A549 (cell line): ENCODE results near the gene SPPL2C. TPM values are rescaled to one million over a fixed set of nuclear protein-coding genes. Genes with fewer than 3 reads are reported as not detected.

Experiments used
- ATAC-seq, 2 experiments: fragments of 200-7000 bp in 1 of 2; fragments of >200 bp in 1 of 2; cut with Nextera tagmentation in 1 of 2; cut with Tn5 transposase in 1 of 2; 3 replicates each; pipeline versions ENCODE4 v1.8.0 to v1.9.1; 2018 to 2020; ENCODE audit warnings: mild to moderate bottlenecking in 1 of 2, moderate library complexity in 1 of 2
- CTCF ChIA-PET: fragments of 300-600 bp; sonication (Branson Sonifier 250); formaldehyde crosslinking; extraction: SDS; loops from one replicate; lab custom pipeline; 2021; ENCODE audit warnings: antibody characterized with exemption, inconsistent platforms; lab: Yijun Ruan, JAX
- POLR2A ChIA-PET: fragments of 350-600 bp; formaldehyde crosslinking; extraction: SDS; loops from one replicate; lab custom pipeline; 2021; ENCODE audit warnings: antibody characterized with exemption, inconsistent platforms; lab: Yijun Ruan, JAX
- DNase-seq, 2 experiments: peaks; one replicate each; pipeline versions ENCODE4 v3.0.0 to v3.0.0-alpha.2; 2011 to 2016; ENCODE audit warnings: low read depth in 1 of 2, low spot score in 1 of 2
- FAIRE-seq: peaks from 2 replicates; lab custom pipeline; 2011; peaks lifted over from hg19 to GRCh38; lab: Jason Lieb, UNC
- H3K27ac ChIP-seq, 2 experiments: fragments of >200 bp; sonication (Bioruptor Twin); formaldehyde crosslinking; 3 replicates each; pipeline ENCODE4 v1.5.1; 2016 to 2017
- H3K4me1 ChIP-seq: fragments of >200 bp; sonication (Bioruptor Twin); formaldehyde crosslinking; 3 replicates; pipeline ENCODE4 v1.6.1; 2016
- H3K4me2 ChIP-seq: fragments of >200 bp; sonication (Bioruptor Twin); formaldehyde crosslinking; 3 replicates; pipeline ENCODE4 v1.6.1; 2016
- H3K4me3 ChIP-seq: fragments of >200 bp; sonication (Bioruptor Twin); formaldehyde crosslinking; 3 replicates; pipeline ENCODE4 v1.5.1; 2016
- H3K9me3 ChIP-seq: fragments of >200 bp; sonication (Bioruptor Twin); formaldehyde crosslinking; 3 replicates; pipeline ENCODE4 v1.6.1; 2016
- BHLHE40 ChIP-seq: IDR thresholded peaks from 2 replicates; pipeline ENCODE4 v1.6.1; 2012; ENCODE audit warnings: low read depth, low read length, inconsistent platforms
- CBX8 ChIP-seq: fragments of 200-600 bp; sonication (generic); IDR thresholded peaks from 2 replicates; pipeline ENCODE4 v1.6.1; 2016
- CEBPB ChIP-seq, 2 experiments: fragments of >200 bp in 1 of 2; sonication (Bioruptor Twin) in 1 of 2; formaldehyde crosslinking in 1 of 2; IDR thresholded peaks; 2 replicates each; pipeline ENCODE4 v1.6.1; 2012 to 2016
- CHD4 ChIP-seq: fragments of 200-600 bp; sonication (generic); IDR thresholded peaks from 2 replicates; pipeline ENCODE4 v1.6.1; 2016; ENCODE audit warnings: antibody characterized with exemption, mild to moderate bottlenecking, borderline replicate concordance
- ESRRA ChIP-seq: fragments of 150-350 bp; IDR thresholded peaks from 2 replicates; pipeline ENCODE4 v1.6.1; 2014; ENCODE audit warnings: mild to moderate bottlenecking, low read length, borderline replicate concordance
- FOSL2 ChIP-seq, 2 experiments: fragments of 450-650 bp in 1 of 2; fragments of >200 bp in 1 of 2; sonication (Bioruptor Twin) in 1 of 2; formaldehyde crosslinking; IDR thresholded peaks; 2 replicates each; pipeline versions ENCODE4 v1.5.0 to v1.6.1; 2016 to 2020; ENCODE audit warnings: mild to moderate bottlenecking in 1 of 2, moderate library complexity in 1 of 2
- HEYL ChIP-seq: fragments of 250-450 bp; sonication (Bioruptor Pico); IDR thresholded peaks from 2 replicates; pipeline ENCODE4 v1.8.0; 2021; ENCODE audit warnings: mild to moderate bottlenecking, moderate library complexity
- HOXA7 ChIP-seq: fragments of 250-450 bp; sonication (Bioruptor Pico); IDR thresholded peaks from 2 replicates; pipeline ENCODE4 v1.5.0; 2020; ENCODE audit warnings: mild to moderate bottlenecking, moderate library complexity
- KDM1A ChIP-seq: fragments of 200-600 bp; sonication (generic); IDR thresholded peaks from 2 replicates; pipeline ENCODE4 v1.6.1; 2016; ENCODE audit warnings: low read depth, mild to moderate bottlenecking
- MAFK ChIP-seq: fragments of 450-650 bp; IDR thresholded peaks from 2 replicates; pipeline ENCODE4 v1.6.1; 2014; ENCODE audit not compliant: partially characterized antibody
- MYC ChIP-seq: IDR thresholded peaks from 2 replicates; pipeline ENCODE4 v1.6.1; 2012; ENCODE audit warnings: mild to moderate bottlenecking, inconsistent platforms, low read length, improper control_type of control experiment, borderline replicate concordance
- NFE2L2 ChIP-seq: fragments of 150-350 bp; conservative IDR thresholded peaks from 2 replicates; pipeline ENCODE4 v1.6.1; 2014; ENCODE audit warnings: low read length
- NPAS2 ChIP-seq: fragments of 250-450 bp; sonication (Bioruptor Pico); IDR thresholded peaks from 2 replicates; pipeline ENCODE4 v1.8.0; 2022; ENCODE audit warnings: mild to moderate bottlenecking, moderate library complexity, borderline replicate concordance
- NR3C1 ChIP-seq: fragments of >200 bp; sonication (Bioruptor Twin); formaldehyde crosslinking; IDR thresholded peaks from 3 replicates; pipeline ENCODE4 v1.6.1; 2017
- PHF8 ChIP-seq: fragments of 200-600 bp; sonication (generic); IDR thresholded peaks from 2 replicates; pipeline ENCODE4 v1.6.1; 2016; ENCODE audit warnings: low read depth, mild to moderate bottlenecking, antibody characterized with exemption, moderate library complexity, borderline replicate concordance
- POLR2A ChIP-seq: IDR thresholded peaks from 2 replicates; pipeline ENCODE4 v1.6.1; 2012; ENCODE audit warnings: mild to moderate bottlenecking, low read length
- POLR2AphosphoS2 ChIP-seq: conservative IDR thresholded peaks from 2 replicates; pipeline ENCODE4 v1.6.1; 2012; ENCODE audit warnings: low read length, improper control_type of control experiment, inconsistent platforms
- RARB ChIP-seq: fragments of 250-450 bp; sonication (Bioruptor Pico); IDR thresholded peaks from 2 replicates; pipeline ENCODE4 v1.8.0; 2021; ENCODE audit warnings: mild to moderate bottlenecking, moderate library complexity
- RNF2 ChIP-seq: fragments of 200-600 bp; sonication (generic); IDR thresholded peaks from 2 replicates; pipeline ENCODE4 v1.6.1; 2016; ENCODE audit warnings: low read depth, mild to moderate bottlenecking, antibody characterized with exemption, moderate library complexity, borderline replicate concordance
- SMC3 ChIP-seq: fragments of >200 bp; sonication (Bioruptor Twin); formaldehyde crosslinking; IDR thresholded peaks from 3 replicates; pipeline ENCODE4 v1.6.1; 2018; ENCODE audit warnings: inconsistent platforms
- SREBF2 ChIP-seq: fragments of 450-650 bp; IDR thresholded peaks from 2 replicates; pipeline ENCODE4 v1.6.1; 2014; ENCODE audit warnings: mild to moderate bottlenecking, moderate library complexity
- ZSCAN20 ChIP-seq: fragments of 250-450 bp; sonication (Bioruptor Pico); IDR thresholded peaks from 2 replicates; pipeline ENCODE4 v1.8.0; 2022; ENCODE audit warnings: mild to moderate bottlenecking, moderate library complexity
- WGBS: methylation state at CpG from one replicate; pipeline ENCODE4 v1.1.6; 2017; ENCODE audit errors: missing lambda C conversion rate; 5-methylcytosine and 5-hydroxymethylcytosine counted together
- polyA plus RNA-seq, 4 experiments: library from polyadenylated mRNA; depleted of rRNA in 3 of 4; stranded (reverse); fragments of >200 nt; fragmentation: RNase III in 1 of 4; extraction: RNeasy Plus Mini Kit Qiagen cat#74134 plus additional on column Dnase treatment in 1 of 4; gene quantifications; 2 replicates in 3 of 4; 3 replicates in 1 of 4; pipeline ENCODE4 v1.2.3, GENCODE V29; 2011 to 2017
- TF ChIP-seq, protein P1 (sequence below): fragments of 450-650 bp; IDR thresholded peaks from 2 replicates; pipeline ENCODE4 v1.6.1; 2014; ENCODE audit warnings: antibody characterized with exemption
- TF ChIP-seq, protein P2 (sequence below): IDR thresholded peaks from 2 replicates; pipeline ENCODE4 v1.6.1; 2012
- TF ChIP-seq, protein P3 (sequence below): fragments of >200 bp; sonication (Bioruptor Twin); formaldehyde crosslinking; IDR thresholded peaks from 3 replicates; pipeline ENCODE4 v1.5.1; 2016
- TF ChIP-seq, protein P4 (sequence below): fragments of 150-350 bp; IDR thresholded peaks from 2 replicates; pipeline ENCODE4 v1.6.1; 2014; ENCODE audit warnings: low read depth, mild to moderate bottlenecking, low read length

SPPL2C gene
- polyA plus RNA-seq, 2 of the 4 experiments (the other 2 are of a cell fraction), result not detected

DNA sequence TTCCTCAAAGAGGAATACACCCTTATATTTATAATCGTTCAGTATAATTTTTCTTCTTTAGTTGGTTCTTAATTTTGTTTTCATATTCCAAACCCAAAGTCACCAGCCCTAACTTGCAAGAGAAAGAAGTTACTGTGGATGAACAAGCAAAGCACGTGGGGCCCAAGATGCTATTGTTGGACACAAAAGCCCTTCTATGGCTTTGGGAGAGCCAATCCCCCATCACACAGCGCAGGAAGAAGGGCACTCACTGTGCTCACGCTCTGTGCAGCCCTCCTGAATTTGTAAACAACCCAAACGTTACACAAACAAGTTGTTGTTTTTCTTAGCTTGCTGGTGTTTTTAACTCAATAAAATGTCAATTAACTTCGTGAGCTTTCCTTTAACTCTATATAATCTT, 22.5 kb downstream of the SPPL2C start:
- no peak for FAIRE-seq
- no peaks in the 10 kb centered on the region for H3K4me1 ChIP-seq
- TF ChIP-seq ZSCAN20 (CRISPR knock-in tag) (no peak), FOSL2 (IDR thresholded peaks at IDR 0.05) (no peak), FOSL2 (CRISPR knock-in tag; IDR thresholded peaks at IDR 0.05) (no peak), SREBF2 (no peak), ESRRA (no peak), POLR2A (no peak), BHLHE40 (no peak), RARB (no peak), MYC (no peak), PHF8 (no peak), SMC3 (no peak), HEYL (CRISPR knock-in tag) (no peak), CEBPB (IDR thresholded peaks at IDR 0.05) (no peak), POLR2AphosphoS2 (no peak)
- TF ChIP-seq, protein P1, sequence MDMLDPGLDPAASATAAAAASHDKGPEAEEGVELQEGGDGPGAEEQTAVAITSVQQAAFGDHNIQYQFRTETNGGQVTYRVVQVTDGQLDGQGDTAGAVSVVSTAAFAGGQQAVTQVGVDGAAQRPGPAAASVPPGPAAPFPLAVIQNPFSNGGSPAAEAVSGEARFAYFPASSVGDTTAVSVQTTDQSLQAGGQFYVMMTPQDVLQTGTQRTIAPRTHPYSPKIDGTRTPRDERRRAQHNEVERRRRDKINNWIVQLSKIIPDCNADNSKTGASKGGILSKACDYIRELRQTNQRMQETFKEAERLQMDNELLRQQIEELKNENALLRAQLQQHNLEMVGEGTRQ, result no peak
- TF ChIP-seq, protein P2, sequence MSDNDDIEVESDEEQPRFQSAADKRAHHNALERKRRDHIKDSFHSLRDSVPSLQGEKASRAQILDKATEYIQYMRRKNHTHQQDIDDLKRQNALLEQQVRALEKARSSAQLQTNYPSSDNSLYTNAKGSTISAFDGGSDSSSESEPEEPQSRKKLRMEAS, result no peak
- TF ChIP-seq, all 56 proteins: peak for 0
- no peak overlapping the region for H3K4me2 ChIP-seq
- H3K4me3 ChIP-seq, result no peak overlapping the region
- no peaks in the 10 kb centered on the region for H3K9me3 ChIP-seq
- POLR2A ChIA-PET, result no interaction called here
- ATAC-seq (no peak), DNase-seq (no peak)
- WGBS, result 52% methylated on average over 6 of the region's 6 CpGs
- CTCF ChIA-PET, result interaction anchor here (0.9 to 9.6 kb wide), 6 partner anchors 10 to 227 kb away, joined by 3 to 67 read pairs (median 4); no protein-coding TSS in a partner anchor
- H3K27ac ChIP-seq, result no peak overlapping the region

DNA sequence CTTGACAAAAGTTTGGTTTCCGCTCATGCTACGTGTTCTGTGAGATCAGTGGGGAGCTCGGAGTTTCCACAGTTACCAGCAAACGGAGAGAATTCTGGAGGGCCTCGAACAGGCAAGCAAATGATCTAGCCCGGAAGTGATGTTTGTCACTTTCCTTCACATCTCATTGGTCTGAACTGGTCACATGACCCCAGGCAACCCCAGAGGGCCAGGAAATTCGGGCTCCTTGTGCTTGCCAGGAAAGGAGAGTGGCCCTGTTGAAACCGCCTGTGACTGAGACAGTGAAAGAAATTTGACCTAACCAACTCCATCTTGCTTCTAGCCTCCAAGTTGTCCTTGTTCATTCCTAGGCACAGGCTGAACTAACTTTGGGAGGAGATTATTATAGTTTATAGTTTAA, 23.0 kb downstream of the SPPL2C start:
- no peak for TF ChIP-seq RNF2
- TF ChIP-seq, protein P1, result peak; percentile 29; the same call in 1 of the 2 replicates

DNA sequence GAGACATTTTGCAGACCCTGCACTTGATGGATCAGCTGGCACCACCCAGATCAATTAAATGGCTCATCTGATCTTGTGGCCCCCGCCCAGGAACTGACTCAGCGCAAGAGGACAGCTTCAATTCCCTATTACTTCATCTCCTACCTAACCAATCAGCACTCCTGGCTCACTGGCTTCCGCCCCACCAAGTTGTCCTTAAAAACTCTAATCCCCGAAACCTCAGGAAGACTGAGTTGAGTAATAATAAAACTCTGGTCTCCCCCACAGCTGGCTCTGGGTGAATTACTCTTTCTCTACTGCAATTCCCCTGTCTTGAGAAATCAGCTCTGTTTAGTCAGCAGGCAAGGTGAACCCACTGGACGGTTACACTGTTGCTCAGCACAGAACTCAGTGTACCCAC, 23.6 kb downstream of the SPPL2C start:
- no peak for ATAC-seq
- POLR2A ChIA-PET, result no interaction called here

More for the DNA sequence above, 23.0 kb downstream of the SPPL2C start:
- no peaks in the 10 kb centered on the region for H3K4me1 ChIP-seq
- ATAC-seq (no peak), FAIRE-seq (no peak), DNase-seq (no peak)
- no peak overlapping the region for H3K4me3 ChIP-seq
- H3K4me2 ChIP-seq, result no peak overlapping the region
- POLR2A ChIA-PET, result no interaction called here
- H3K9me3 ChIP-seq, result no peaks in the 10 kb centered on the region
- H3K27ac ChIP-seq, result no peak overlapping the region
- CTCF ChIA-PET, result interaction anchor here (0.6 to 9.6 kb wide), 7 partner anchors 9 to 228 kb away, joined by 3 to 67 read pairs (median 3); no protein-coding TSS in a partner anchor
- WGBS, result 74% methylated on average over 8 of the region's 8 CpGs

More for the DNA sequence above, 23.6 kb downstream of the SPPL2C start:
- FAIRE-seq (no peak), DNase-seq (no peak)
- Histone ChIP-seq H3K27ac (no peak overlapping the region), H3K4me1 (no peaks in the 10 kb centered on the region), H3K9me3 (no peaks in the 10 kb centered on the region), H3K4me3 (no peak overlapping the region), H3K4me2 (no peak overlapping the region)
- CTCF ChIA-PET, result interaction anchor here (0.6 to 9.6 kb wide), 5 partner anchors 9 to 593 kb away, joined by 3 to 67 read pairs (median 4); no protein-coding TSS in a partner anchor
- 86% methylated on average over 5 of the region's 5 CpGs for WGBS
- TF ChIP-seq NPAS2 (CRISPR knock-in tag) (no peak), CBX8 (no peak), ZSCAN20 (CRISPR knock-in tag) (no peak), RNF2 (no peak), NFE2L2 (no peak), NR3C1 (no peak), PHF8 (no peak), MAFK (no peak), CHD4 (no peak), KDM1A (no peak), SMC3 (no peak), HOXA7 (no peak), BHLHE40 (no peak)
- TF ChIP-seq, protein P3, sequence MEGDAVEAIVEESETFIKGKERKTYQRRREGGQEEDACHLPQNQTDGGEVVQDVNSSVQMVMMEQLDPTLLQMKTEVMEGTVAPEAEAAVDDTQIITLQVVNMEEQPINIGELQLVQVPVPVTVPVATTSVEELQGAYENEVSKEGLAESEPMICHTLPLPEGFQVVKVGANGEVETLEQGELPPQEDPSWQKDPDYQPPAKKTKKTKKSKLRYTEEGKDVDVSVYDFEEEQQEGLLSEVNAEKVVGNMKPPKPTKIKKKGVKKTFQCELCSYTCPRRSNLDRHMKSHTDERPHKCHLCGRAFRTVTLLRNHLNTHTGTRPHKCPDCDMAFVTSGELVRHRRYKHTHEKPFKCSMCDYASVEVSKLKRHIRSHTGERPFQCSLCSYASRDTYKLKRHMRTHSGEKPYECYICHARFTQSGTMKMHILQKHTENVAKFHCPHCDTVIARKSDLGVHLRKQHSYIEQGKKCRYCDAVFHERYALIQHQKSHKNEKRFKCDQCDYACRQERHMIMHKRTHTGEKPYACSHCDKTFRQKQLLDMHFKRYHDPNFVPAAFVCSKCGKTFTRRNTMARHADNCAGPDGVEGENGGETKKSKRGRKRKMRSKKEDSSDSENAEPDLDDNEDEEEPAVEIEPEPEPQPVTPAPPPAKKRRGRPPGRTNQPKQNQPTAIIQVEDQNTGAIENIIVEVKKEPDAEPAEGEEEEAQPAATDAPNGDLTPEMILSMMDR, result no peak
- TF ChIP-seq, protein P4, sequence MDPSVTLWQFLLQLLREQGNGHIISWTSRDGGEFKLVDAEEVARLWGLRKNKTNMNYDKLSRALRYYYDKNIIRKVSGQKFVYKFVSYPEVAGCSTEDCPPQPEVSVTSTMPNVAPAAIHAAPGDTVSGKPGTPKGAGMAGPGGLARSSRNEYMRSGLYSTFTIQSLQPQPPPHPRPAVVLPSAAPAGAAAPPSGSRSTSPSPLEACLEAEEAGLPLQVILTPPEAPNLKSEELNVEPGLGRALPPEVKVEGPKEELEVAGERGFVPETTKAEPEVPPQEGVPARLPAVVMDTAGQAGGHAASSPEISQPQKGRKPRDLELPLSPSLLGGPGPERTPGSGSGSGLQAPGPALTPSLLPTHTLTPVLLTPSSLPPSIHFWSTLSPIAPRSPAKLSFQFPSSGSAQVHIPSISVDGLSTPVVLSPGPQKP, result no peak
